Immature natural killer cell (primary cell): ENCODE measurements around the gene RBM22. TPM values are rescaled to one million over a fixed set of nuclear protein-coding genes. Genes with fewer than 3 reads are reported as not detected.

Experiments
- DNase-seq, 3 donors: peaks; one replicate each; pipeline ENCODE4 v3.0.0; 2022; ENCODE audit warnings: mixed read lengths in 1 of 3
- H3K27ac Mint-ChIP-seq, 6 donors: one replicate each; pipeline ENCODE4 v1.8.0; 2020; ENCODE audit warnings: mixed read lengths in 6 of 6, mild to moderate bottlenecking in 5 of 6, inconsistent platforms in 4 of 6, moderate library complexity in 3 of 6
- H3K27me3 Mint-ChIP-seq, 3 donors: one replicate each; pipeline ENCODE4 v1.8.0; 2020 to 2021; ENCODE audit warnings: low read depth in 3 of 3, mild to moderate bottlenecking in 3 of 3, mixed read lengths in 3 of 3, moderate library complexity in 3 of 3, inconsistent platforms in 1 of 3
- H3K36me3 Mint-ChIP-seq, 3 donors: one replicate each; pipeline ENCODE4 v1.8.0; 2020; ENCODE audit warnings: mixed read lengths in 3 of 3, inconsistent platforms in 2 of 3, mild to moderate bottlenecking in 2 of 3
- H3K4me1 Mint-ChIP-seq, 2 donors: one replicate each; pipeline ENCODE4 v1.8.0; 2020; ENCODE audit warnings: inconsistent platforms in 2 of 2, mild to moderate bottlenecking in 2 of 2, mixed read lengths in 2 of 2, moderate library complexity in 1 of 2
- H3K4me3 Mint-ChIP-seq, 5 donors: one replicate each; pipeline ENCODE4 v1.8.0; 2020; ENCODE audit warnings: mild to moderate bottlenecking in 5 of 5, mixed read lengths in 5 of 5, inconsistent platforms in 3 of 5, moderate library complexity in 3 of 5
- H3K9me3 Mint-ChIP-seq, 6 donors: one replicate each; pipeline ENCODE4 v1.8.0; 2020; ENCODE audit warnings: mild to moderate bottlenecking in 6 of 6, mixed read lengths in 6 of 6, inconsistent platforms in 4 of 6, moderate library complexity in 3 of 6
- polyA plus RNA-seq, 3 donors: library from polyadenylated mRNA; unstranded; fragments of 300-500 nt; fragmentation: Illumina TruSeq; gene quantifications; one replicate each; pipeline ENCODE4 v1.2.3, GENCODE V29; 2021

The RBM22 gene
- polyA plus RNA-seq, 3 donors from 2014 or later = 52.9 to 73.3 (median 62.9) TPM

GRCh38 chr5:150655221-150655620, 45.6 kb downstream of the RBM22 start:
- Mint-ChIP-seq H3K9me3 (no peaks in the 10 kb centered on the region), H3K27ac (no peak overlapping the region), H3K36me3 (no peaks in the 10 kb centered on the region), H3K4me1 (peaks cover 6 to 14% of the 10 kb centered on the region in 2 donors), H3K4me3 (peak overlapping the region in 3 of 5 donors; percentile 38 to 79 (median 79)), H3K27me3 (peaks cover 0 to 4% (median 3%) of the 10 kb centered on the region in 3 donors)
- no peak for DNase-seq

DNA sequence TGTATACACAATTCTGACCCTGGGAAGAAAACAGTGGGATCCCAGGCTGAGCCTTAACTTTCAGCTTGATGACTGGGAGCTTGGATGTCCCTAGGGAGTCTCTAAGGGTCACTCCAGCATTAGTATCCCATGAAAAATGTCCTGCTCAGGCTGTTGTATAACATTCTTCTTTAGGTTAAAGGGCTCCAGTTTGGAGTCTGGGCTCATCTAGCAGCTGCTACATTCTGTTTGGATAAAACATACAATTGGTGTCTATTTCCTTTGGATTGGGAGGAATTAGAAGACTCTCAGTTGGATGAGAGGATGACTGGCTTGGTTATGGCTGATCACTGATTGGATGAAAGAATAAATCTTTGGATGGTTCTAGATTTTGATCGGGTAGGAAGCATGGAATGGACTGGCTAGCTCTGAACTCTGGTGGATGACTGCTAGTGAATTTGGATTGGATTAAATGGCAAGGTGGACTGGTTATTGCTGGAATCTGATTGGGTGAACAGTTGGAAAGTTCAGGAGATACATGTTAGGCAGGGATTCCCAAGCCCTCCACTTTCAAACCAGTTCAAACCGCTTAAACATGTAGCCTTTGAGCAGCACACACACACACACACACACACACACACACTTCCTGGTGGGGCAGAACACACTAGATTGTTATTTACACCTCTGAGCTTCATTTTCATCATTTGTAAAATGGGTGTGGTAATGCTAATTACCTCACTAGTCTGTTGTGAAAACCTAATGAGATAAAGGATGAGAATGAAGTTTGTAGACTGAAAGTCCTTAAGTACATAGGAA, 46.9 kb downstream of the RBM22 start:
- DNase-seq = no peak
- Mint-ChIP-seq H3K4me1 (peaks cover 6 to 14% of the 10 kb centered on the region in 2 donors), H3K4me3 (no peak overlapping the region)

DNA sequence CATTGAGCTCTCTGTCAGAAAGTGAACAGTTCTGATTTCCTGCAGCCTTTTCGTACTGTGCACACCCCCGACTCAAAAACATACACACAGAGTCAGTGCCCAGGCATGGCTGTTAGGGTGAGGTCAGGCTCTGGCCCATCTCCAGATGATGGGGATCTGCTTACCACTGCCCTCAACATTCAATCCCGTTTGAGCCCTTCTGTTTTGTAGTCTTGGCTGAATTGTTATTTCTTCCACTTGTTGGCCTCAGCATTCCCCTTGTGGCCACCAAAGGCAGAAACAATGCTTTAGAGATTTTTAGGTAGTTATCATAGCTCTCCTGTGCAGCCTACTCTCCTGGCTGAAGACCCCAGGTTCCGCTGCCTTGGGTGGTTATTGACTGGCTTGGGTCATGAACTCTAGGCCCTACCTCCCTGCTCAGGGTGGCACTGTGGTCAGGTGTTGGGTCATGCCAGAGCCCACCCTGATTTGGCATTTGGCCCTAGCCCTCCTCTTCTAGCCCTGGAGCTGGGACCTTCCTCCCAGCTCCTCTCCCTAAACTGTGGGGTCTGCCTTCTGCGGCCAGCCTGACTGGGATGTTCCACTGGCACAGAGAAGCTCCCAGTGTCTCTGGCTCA, 47.6 kb downstream of the RBM22 start:
- Mint-ChIP-seq H3K4me1 (peaks cover 6 to 14% of the 10 kb centered on the region in 2 donors), H3K27ac (no peak overlapping the region), H3K27me3 (peaks cover 0 to 4% (median 3%) of the 10 kb centered on the region in 3 donors), H3K4me3 (no peak overlapping the region), H3K36me3 (no peaks in the 10 kb centered on the region), H3K9me3 (no peaks in the 10 kb centered on the region)
- no peak for DNase-seq

More for the DNA sequence above, 46.9 kb downstream of the RBM22 start:
- no peaks in the 10 kb centered on the region for H3K36me3 Mint-ChIP-seq
- H3K9me3 Mint-ChIP-seq = no peaks in the 10 kb centered on the region
- H3K27me3 Mint-ChIP-seq = peaks cover 0 to 4% (median 3%) of the 10 kb centered on the region in 3 donors
- no peak overlapping the region for H3K27ac Mint-ChIP-seq

- Mint-ChIP-seq H3K4me1 (peaks cover 6 to 7% of the 10 kb centered on the region in 2 donors), H3K27me3 (peaks cover 0 to 2% (median 0%) of the 10 kb centered on the region in 3 donors), H3K9me3 (no peaks in the 10 kb centered on the region), H3K27ac (no peak overlapping the region), H3K36me3 (no peaks in the 10 kb centered on the region), H3K4me3 (no peak overlapping the region)
- no peak for DNase-seq
Observed at GRCh38 chr5:150651924-150652671, 48.8 kb downstream of the RBM22 start.

GRCh38 chr5:150651382-150651781, 49.5 kb downstream of the RBM22 start:
- Mint-ChIP-seq H3K4me1 (peaks cover 6% of the 10 kb centered on the region in 2 donors), H3K27me3 (peaks cover 0 to 2% (median 0%) of the 10 kb centered on the region in 3 donors), H3K9me3 (no peaks in the 10 kb centered on the region), H3K36me3 (no peaks in the 10 kb centered on the region), H3K27ac (peak overlapping the region in 1 of 6 donors; percentile 2), H3K4me3 (peak overlapping the region in 1 of 5 donors; percentile 6)
- no peak for DNase-seq

GRCh38 chr5:150650021-150651006, 50.5 kb downstream of the RBM22 start:
- H3K9me3 Mint-ChIP-seq = no peaks in the 10 kb centered on the region
- peaks cover 0 to 3% of the 10 kb centered on the region in 2 donors for H3K4me1 Mint-ChIP-seq
- peaks cover 0 to 2% (median 0%) of the 10 kb centered on the region in 3 donors for H3K27me3 Mint-ChIP-seq
- DNase-seq = no peak
- H3K36me3 Mint-ChIP-seq = no peaks in the 10 kb centered on the region
- H3K4me3 Mint-ChIP-seq = no peak overlapping the region
- no peak overlapping the region for H3K27ac Mint-ChIP-seq

DNA sequence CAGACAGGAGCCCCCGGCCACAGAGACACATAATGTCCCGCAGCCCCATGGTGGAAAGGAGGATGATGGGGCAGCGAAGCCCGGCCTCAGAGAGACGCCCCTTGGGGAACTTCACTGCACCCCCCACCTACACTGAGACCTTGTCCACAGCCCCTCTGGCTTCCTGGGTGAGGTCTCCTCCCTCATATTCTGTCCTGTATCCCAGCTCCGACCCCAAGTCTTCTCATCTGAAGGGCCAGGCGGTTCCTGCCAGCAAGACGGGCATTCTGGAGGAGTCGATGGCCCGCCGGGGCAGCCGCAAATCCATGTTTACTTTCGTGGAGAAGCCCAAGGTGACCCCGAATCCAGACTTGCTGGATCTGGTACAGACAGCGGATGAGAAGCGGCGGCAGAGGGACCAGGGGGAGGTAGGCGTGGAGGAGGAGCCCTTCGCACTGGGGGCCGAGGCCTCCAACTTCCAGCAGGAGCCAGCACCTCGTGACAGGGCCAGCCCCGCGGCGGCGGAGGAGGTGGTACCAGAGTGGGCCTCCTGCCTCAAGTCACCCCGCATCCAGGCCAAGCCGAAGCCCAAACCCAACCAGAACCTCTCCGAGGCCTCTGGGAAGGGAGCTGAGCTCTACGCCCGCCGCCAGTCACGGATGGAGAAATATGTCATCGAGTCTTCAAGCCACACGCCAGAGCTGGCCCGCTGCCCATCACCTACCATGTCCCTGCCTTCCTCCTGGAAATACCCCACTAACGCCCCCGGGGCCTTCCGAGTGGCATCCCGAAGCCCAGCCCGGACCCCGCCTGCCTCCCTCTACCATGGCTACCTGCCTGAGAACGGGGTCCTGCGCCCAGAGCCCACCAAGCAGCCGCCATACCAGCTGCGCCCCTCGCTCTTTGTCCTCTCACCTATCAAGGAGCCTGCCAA, 51.5 kb downstream of the RBM22 start:
- no peaks in the 10 kb centered on the region for H3K36me3 Mint-ChIP-seq
- H3K27ac Mint-ChIP-seq = no peak overlapping the region
- peaks cover 0 to 3% of the 10 kb centered on the region in 2 donors for H3K4me1 Mint-ChIP-seq
- no peak for DNase-seq
- no peaks in the 10 kb centered on the region for H3K9me3 Mint-ChIP-seq
- no peak overlapping the region for H3K4me3 Mint-ChIP-seq
- peaks cover 0 to 3% (median 2%) of the 10 kb centered on the region in 3 donors for H3K27me3 Mint-ChIP-seq

DNA sequence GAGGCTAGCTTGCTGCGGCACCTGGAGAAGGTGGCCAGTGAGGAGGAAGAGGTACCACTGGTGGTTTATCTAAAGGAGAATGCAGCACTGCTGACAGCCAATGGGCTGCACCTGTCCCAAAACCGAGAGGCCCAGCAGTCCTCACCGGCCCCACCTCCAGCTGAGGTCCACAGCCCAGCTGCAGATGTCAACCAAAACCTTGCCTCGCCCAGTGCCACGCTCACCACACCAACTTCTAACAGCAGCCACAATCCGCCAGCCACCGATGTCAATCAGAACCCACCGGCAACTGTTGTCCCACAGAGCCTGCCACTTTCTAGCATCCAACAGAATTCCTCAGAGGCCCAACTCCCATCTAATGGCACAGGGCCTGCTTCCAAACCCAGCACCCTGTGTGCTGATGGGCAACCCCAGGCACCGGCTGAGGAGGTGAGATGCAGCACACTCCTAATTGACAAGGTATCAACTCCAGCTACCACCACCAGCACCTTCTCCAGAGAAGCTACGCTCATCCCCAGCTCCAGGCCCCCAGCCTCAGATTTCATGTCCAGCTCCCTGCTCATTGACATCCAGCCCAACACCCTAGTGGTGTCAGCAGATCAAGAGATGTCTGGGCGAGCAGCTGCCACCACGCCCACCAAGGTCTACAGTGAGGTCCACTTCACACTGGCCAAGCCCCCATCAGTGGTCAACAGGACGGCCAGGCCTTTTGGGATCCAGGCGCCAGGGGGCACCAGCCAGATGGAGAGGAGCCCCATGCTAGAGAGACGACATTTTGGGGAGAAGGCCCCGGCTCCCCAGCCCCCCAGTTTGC, 52.4 kb downstream of the RBM22 start:
- no peak overlapping the region for H3K27ac Mint-ChIP-seq
- no peak for DNase-seq
- H3K9me3 Mint-ChIP-seq = no peaks in the 10 kb centered on the region
- H3K36me3 Mint-ChIP-seq = no peaks in the 10 kb centered on the region
- H3K4me3 Mint-ChIP-seq = no peak overlapping the region
- no peaks in the 10 kb centered on the region for H3K4me1 Mint-ChIP-seq
- H3K27me3 Mint-ChIP-seq = peaks cover 0 to 3% (median 2%) of the 10 kb centered on the region in 3 donors

- H3K27ac Mint-ChIP-seq = no peak overlapping the region
- peaks cover 0 to 5% (median 2%) of the 10 kb centered on the region in 3 donors for H3K27me3 Mint-ChIP-seq
- H3K9me3 Mint-ChIP-seq = no peaks in the 10 kb centered on the region
- DNase-seq = no peak
- H3K36me3 Mint-ChIP-seq = no peaks in the 10 kb centered on the region
- H3K4me1 Mint-ChIP-seq = no peaks in the 10 kb centered on the region
- no peak overlapping the region for H3K4me3 Mint-ChIP-seq
Observed at GRCh38 chr5:150647275-150648251, 53.3 kb downstream of the RBM22 start.

- Mint-ChIP-seq H3K27ac (no peak overlapping the region), H3K36me3 (no peaks in the 10 kb centered on the region), H3K27me3 (peaks cover 2 to 5% (median 2%) of the 10 kb centered on the region in 3 donors), H3K9me3 (no peaks in the 10 kb centered on the region), H3K4me3 (no peak overlapping the region), H3K4me1 (no peaks in the 10 kb centered on the region)
- DNase-seq = no peak
Observed at GRCh38 chr5:150645070-150645700, 55.7 kb downstream of the RBM22 start.
